NCI-H524 (cell line): ENCODE measurements around the gene XYLB.
"Not testable (repeated sequence)": the region's sequence is repeated elsewhere in the genome, so short reads cannot be mapped to it uniquely, and the experiment has no call there.

ENCODE experiments used
- DNase-seq, 2 experiments: peaks; one replicate each; lab custom pipeline; 2025; lab: John Stamatoyannopoulos, UW

XYLB gene

GRCh38 chr3:38396239-38396638 lies 49.7 kb downstream of the XYLB start:
- DNase-seq: no peak

- no peak for DNase-seq
Observed at GRCh38 chr3:38396861-38397260, 50.3 kb downstream of the XYLB start.

GRCh38 chr3:38397320-38397719 lies 50.7 kb downstream of the XYLB start:
- DNase-seq: no peak

GRCh38 chr3:38401246-38401962 lies 54.8 kb downstream of the XYLB start:
- no peak for DNase-seq

GRCh38 chr3:38404286-38404685 lies 57.7 kb downstream of the XYLB start:
- no peak for DNase-seq

GRCh38 chr3:38411591-38411990 lies 65.0 kb downstream of the XYLB start:
- DNase-seq: no peak

GRCh38 chr3:38420758-38421157 lies 74.2 kb downstream of the XYLB start:
- not testable (repeated sequence) for DNase-seq

GRCh38 chr3:38421679-38422336 lies 75.2 kb downstream of the XYLB start:
- no peak for DNase-seq

- DNase-seq: not testable (repeated sequence)
Observed at GRCh38 chr3:38426798-38427426, 80.3 kb downstream of the XYLB start.

- DNase-seq: not testable (repeated sequence)
Observed at GRCh38 chr3:38432871-38433658, 86.5 kb downstream of the XYLB start.

GRCh38 chr3:38433661-38434060 lies 87.1 kb downstream of the XYLB start:
- DNase-seq: not testable (repeated sequence)

- not testable (repeated sequence) for DNase-seq
Observed at GRCh38 chr3:38438436-38439069, 92.0 kb downstream of the XYLB start.

- not testable (repeated sequence) for DNase-seq
Observed at GRCh38 chr3:38443205-38443604, 96.6 kb downstream of the XYLB start.

- no peak for DNase-seq
Observed at GRCh38 chr3:38446085-38446686, 99.6 kb downstream of the XYLB start.

GRCh38 chr3:38446812-38447211 lies 100.2 kb downstream of the XYLB start:
- no peak for DNase-seq

GRCh38 chr3:38450853-38451252 lies 104.3 kb downstream of the XYLB start:
- no peak for DNase-seq

- DNase-seq: peak; percentile 64 to 79
Observed at GRCh38 chr3:38453075-38453912, 106.7 kb downstream of the XYLB start, which contains the start of gene ACVR2B. ACVR2B (plus strand) TSS chr3:38453890; CDS start chr3:38454323, 433 bp downstream.

GRCh38 chr3:38453913-38454177 lies 107.3 kb downstream of the XYLB start:
- DNase-seq: no peak

- peak in 1 of 2 experiments; percentile 20 for DNase-seq
Observed at GRCh38 chr3:38454178-38454883, 107.7 kb downstream of the XYLB start.
